ENCODE data around the gene CHD6. TPM values are rescaled to one million over a fixed set of nuclear protein-coding genes. Genes with fewer than 3 reads are reported as not detected.
"Not testable (repeated sequence)": the region's sequence is repeated elsewhere in the genome, so short reads cannot be mapped to it uniquely, and the experiment has no call there.

The CHD6 gene
- total RNA-seq, 1 experiment from 2014 or later = 14.2 TPM

DNA sequence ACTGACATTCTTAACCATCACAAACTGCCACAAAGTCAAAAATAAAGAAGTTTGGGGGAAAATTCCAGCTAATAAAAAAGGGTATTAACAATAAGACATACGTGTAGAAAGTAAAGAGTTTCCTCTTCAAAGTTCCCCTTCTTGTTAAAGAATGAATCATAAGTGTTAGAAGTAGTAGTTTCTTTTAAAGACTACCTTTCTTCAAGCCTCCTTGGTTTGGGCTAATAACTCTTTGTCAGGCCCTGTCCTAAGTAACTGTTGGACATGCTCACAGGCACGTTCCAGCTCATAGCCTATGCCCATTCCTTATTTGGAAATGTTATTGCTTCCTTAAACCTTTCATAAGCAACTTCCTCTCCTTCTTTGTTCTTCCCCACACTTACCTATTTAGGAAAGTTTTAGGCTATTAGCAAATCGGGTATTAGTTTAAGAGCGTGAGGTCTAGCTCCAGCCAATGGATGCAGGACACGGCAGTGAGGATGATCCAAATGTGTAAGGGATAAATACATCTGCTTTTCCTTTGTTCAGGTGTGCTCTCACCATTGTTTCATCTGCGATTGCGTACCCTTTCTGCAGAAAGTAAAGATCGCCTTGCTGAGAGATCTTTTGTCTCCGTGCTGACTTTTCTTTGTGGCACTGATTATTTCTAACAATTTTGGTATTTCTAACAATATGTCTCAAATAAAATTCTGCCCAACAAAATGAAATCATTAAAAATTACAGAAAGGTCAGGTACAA is 64.9 kb downstream of the CHD6 start:
- DNase-seq (ENCODE audit: low spot score) = no peak
- in situ Hi-C loops (cut with HindIII; ENCODE audit: low sequenced_read_pairs) = no loop called here

DNA sequence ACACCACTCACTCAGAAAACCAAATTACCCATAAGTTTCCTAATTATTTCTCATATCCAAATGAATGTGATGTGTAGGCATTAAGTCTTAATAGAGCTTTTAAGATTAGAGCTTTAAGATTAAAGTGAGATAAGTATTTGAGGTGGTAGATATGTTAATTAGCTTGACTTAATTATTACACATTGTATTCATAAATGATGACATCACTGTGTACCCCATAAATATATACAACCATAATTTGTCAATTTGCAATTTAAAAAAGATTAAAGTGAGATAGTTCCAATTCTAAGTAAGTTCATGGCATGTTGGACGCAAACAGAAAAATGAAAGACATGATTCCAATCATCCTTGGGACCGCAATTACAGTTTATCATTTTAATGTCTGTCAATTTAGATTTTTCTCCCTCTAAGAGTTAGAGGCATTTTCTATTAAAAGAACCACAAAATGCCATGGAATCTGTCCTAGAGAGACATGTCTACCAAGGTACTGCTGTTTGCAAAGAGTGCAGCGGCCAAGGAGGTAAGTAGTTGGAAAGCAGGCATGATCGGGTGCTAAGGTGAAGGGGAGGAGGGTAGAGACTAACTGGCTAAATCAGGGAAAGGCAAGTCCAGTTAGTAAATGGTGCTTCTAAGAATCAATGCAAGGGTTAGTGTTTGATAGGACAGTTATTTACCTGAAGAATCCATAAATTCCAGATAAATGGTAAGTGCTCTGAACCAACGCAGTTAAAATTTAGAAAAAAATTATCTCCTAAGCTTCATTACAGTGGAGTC is 65.7 kb downstream of the CHD6 start:
- no peak for DNase-seq (ENCODE audit: low spot score)
- in situ Hi-C loops (cut with HindIII; ENCODE audit: low sequenced_read_pairs) = no loop called here

DNA sequence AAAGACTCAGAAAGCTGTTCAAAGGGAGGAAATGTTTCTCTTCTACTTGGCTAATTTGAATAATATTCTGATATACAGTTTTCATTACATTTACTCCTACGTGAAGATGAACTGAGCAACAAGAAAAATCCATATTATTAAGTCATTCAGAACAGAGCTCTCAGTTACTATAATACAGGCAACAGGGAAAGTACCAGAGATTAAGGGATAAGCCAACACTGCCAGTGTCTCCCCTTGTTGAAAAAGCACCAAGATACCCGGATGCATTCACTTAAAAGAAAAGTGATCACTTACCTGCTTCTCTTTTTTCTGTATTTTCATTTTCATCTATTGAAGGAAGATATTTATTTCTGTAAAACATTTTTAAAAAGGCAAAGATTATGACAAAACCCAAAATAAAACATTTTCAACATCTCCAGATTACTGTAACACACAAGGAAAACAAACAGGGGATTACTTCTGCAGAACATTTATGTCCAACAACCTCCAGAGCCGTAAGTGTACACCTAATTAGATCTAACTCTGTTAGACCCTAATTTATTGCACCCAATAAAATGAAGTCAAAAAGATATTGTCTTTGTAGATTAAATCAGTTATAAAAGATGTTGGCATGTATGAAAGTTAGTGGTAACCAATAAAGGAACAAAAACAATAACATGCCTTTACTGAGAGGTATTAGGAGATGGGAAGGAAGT is 67.0 kb downstream of the CHD6 start:
- in situ Hi-C loops (cut with HindIII; ENCODE audit: low sequenced_read_pairs) = no loop called here
- DNase-seq (ENCODE audit: low spot score) = no peak

DNA sequence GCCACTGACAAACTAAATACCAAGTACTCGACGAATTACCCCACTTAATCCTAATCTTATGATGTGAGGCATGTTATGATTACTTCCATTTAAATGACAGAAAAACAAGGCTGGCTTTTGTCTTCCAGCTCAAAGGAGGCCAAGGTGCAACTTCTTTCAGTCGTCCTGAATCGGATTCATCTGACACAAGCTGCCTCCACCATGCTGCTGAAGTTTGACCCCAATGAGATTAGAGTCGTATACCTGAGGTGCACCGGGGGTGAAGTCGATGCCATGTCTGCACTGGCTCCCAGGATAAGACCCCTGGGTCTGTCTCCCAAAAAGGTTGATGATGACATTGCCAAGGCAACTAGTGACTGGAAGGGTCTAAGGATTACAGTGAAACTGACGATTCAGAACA is 71.0 kb downstream of the CHD6 start:
- in situ Hi-C loops (cut with HindIII; ENCODE audit: low sequenced_read_pairs) = no loop called here
- DNase-seq (ENCODE audit: low spot score) = no peak

DNA sequence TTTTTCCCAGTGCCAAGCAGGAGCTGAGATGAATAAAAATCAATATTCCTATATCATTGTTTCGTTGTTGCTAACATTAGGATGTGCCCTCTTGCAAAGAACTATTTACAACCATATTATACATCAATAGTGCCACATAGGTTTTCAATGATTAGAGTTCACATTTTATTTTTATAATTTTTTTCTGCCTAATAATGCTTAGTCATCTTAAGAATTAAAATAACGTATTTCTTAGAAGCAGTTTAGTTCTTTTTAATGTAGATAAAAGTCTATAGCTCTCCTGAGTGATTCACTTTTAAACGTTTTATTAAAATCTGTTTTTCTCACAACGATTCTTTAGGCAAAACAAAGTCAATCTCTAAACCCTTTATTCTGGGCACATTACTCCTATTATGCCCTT is 71.6 kb downstream of the CHD6 start:
- no peak for DNase-seq (ENCODE audit: low spot score)
- in situ Hi-C loops (cut with HindIII; ENCODE audit: low sequenced_read_pairs) = no loop called here

DNA sequence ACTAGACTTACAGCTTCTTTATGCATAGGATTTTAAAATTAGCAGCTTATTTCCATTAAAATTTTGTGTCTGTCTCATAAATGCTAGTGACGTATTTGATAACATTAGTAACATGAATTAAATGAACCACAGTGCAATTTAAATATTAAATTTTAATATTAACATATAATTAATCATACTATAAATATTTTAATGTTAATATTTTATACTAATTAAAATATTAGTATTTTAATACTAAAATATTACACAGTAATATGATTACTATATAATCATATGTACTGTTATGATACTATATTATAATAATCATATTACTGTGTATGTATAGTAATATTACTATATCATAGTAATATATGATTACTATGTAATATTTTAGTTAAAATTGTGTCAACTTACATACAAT is 73.7 kb downstream of the CHD6 start:
- DNase-seq (ENCODE audit: low spot score) = no peak
- in situ Hi-C loops (cut with HindIII; ENCODE audit: low sequenced_read_pairs) = no loop called here

DNA sequence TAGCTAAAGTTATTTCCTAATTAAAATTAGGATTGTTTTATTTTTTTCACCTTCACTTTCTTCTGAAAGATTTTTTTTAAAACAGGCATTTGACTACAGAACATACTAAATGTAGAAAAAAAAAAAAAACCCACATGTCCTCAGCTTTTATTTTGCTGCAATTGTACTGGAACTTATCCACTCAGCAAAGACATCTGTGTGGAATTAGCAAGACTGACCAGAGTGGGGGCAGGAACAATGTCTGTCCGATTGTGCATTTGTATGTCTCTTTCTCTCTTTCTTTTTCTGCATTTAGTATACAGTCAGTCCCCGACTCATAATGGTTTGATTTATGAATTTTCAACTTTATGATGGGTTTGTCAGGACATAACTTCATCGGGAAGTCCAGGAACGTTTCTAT is 77.3 kb downstream of the CHD6 start:
- DNase-seq (ENCODE audit: low spot score) = no peak
- in situ Hi-C loops (cut with HindIII; ENCODE audit: low sequenced_read_pairs) = no loop called here

DNA sequence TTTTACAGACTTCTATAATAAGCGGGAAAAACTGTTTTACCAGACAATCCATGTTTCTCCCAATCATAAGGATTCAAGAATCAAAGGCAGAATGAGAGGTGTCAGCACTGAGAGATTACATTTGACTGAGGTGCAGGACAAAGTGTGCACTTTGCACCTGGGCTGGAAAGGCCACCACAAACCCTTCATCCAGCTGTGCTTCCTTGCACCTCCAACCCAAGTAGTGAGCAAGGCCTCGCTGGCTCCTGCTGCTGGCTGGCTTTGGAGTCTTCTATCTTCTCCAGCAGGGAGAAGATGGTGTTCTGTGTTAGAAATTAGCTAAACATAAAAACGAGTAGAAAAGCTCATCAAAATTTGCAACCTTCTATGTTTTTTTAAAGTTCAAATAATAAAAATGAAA is 77.7 kb downstream of the CHD6 start:
- in situ Hi-C loops (cut with HindIII; ENCODE audit: low sequenced_read_pairs) = no loop called here
- no peak for DNase-seq (ENCODE audit: low spot score)

DNA sequence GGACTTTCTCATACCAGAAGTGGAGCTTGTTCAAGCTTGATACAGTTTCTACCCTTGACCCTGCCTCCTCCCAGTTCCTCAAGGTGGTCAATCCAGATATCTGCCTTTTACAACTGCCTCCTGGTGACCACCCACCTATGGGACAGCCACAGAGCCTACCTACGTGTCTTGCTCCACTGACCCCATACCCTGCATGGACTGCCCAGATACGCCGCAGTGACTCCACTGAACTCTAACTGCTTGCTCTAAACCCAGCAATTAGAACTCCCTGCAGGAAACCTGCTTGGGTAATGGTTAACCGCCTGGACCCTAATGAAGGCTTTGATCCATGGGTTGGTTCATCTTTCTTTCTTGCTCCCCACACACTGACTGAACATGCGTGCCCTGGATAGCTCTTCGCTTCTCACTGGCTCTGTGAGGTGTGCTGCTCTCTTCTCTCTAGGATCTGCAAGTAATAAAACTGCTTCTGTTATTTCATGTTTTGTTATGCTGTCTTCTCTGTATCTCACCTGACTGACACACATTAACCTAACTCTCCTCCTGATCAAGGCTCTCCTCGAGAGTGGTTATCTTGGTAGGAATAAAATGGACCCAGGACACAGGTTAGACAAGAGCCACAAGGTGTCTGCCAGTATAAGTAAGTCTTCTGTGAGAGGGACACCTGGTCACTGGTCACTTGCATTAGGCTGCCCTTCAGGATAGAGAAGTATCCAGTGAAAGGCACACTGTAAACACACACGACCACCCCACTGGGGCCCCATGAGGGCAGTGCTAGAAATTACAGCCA is 79.2 kb downstream of the CHD6 start:
- DNase-seq (ENCODE audit: low spot score) = no peak
- in situ Hi-C loops (cut with HindIII; ENCODE audit: low sequenced_read_pairs) = no loop called here

DNA sequence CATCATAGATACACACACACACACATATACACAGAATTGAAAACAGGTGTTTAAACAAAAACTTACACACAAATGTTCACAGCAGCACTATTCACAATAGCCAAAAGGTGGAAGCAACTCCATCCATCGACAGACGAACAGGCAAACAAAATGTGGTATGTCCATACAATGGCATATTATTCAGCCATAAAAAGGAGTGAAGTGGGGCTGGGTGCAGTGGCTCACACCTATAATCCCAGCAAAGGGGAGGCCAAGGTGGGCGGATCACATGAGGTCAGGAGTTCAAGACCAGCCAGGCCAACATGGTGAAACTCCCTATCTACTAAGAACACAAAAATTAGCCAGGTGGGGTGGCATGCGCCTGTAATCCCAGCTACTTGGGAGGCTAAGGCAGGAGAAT is 80.3 kb downstream of the CHD6 start:
- in situ Hi-C loops (cut with HindIII; ENCODE audit: low sequenced_read_pairs) = no loop called here
- DNase-seq (ENCODE audit: low spot score) = no peak

DNA sequence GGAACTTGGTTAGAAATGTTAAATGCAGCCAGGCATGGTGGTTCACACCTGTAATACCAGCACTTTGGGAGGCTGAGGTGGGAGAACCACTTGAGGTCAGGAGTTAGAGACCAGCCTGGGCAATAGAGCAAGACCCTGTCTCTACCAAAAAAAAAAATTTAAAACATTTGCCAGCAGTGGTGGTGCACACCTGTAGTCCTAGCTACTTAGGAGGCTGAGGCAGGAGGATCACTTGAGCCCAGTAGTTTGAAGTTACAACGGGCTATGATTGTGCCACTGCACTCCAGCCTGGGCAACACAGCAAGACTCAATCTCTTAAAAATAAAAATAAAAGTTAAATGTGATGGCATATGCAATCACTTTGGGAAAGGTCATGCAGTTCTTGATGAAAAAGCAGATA is 82.6 kb downstream of the CHD6 start:
- in situ Hi-C loops (cut with HindIII; ENCODE audit: low sequenced_read_pairs); DNase-seq (ENCODE audit: low spot score): not testable (repeated sequence)

DNA sequence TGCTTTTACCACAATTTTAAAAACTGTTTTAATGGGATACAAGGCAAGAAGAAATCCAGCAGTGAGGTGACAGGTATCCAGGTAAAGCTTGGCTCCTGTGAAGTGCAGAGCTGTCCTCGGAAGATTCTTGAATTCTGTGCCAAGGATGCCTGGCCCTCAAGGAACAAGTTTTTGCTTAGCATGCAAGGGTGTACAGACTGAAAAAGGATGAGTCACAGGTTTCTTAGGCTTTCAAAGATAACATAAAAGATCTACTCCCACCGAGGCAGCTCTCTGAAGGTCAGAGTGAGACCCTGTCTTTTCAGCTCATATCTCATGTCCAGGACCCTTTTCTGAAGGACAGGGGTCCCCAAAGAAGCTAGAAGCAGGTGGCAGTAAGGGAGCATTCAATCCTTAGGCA is 83.3 kb downstream of the CHD6 start:
- DNase-seq (ENCODE audit: low spot score) = no peak
- in situ Hi-C loops (cut with HindIII; ENCODE audit: low sequenced_read_pairs) = no loop called here

DNA sequence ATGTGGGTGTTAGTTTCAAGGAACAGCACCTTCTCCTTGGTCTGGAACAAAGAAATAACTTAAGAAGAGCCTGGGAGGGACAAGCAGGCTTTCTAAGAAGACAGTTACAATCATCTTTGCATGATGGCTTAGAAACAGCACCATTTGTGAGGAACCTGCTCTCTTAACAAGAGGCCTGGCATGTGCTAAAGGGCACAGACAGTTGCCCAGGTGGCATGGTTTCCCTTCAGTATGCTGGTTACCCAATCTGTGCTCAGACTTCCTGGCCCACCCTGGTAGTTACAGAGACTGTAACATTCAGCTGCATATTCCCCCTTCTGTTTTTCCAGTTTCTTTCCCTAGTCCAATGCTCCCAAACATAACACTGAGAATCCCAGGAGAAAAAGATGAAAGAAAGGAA is 84.0 kb downstream of the CHD6 start:
- peak; percentile 62 for DNase-seq (ENCODE audit: low spot score)
- in situ Hi-C loops (cut with HindIII; ENCODE audit: low sequenced_read_pairs) = no loop called here

DNA sequence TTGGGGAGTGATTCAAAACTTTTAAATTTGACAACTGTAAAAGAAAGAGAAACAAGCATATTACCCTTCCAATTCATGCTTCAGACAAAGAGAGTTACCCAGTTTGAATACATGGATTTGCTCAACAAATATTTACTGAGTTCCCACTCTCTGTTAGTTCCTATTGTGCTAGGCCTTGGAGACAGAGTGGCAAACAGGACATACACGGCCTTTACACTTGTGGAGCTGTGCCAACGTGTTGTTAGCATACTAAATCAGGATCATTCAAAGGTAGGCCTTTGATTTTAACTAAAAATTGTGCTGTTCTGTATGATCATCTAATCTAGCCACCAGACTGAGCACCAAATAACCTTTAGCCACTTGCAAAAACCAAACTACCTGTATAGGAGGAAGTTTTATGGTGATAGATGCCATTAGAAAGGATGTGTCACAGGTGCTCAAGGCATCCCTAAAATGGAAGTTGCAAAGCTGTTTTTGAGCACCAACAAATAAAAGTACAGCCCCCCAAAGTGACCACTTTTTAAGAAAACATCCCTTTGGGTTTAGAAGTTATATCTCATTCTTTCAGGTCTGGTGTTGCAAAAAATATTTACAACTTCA is 84.5 kb downstream of the CHD6 start:
- peak; percentile 30 for DNase-seq (ENCODE audit: low spot score)
- in situ Hi-C loops (cut with HindIII; ENCODE audit: low sequenced_read_pairs) = no loop called here

DNA sequence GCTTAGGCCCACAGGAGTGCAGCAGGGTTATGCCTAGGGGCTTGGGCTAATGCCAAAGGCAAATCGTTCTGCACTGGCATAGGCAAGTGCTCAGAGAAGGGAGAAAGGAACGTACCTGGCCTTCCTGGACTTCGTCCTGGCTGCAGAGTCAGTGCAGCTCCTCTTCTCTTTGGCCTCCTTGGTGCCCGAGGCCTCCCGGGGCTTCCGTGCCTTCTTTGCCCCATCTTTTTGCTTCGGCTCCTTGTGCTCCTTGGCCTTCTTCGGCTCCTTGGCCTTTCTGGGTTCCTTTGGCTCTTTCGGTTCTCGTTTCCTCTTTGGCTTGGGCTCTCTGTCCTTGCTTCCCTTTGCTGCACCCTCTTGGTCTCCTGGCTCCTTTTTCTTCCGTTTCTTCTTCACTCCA is 85.2 kb downstream of the CHD6 start:
- DNase-seq (ENCODE audit: low spot score) = no peak
- in situ Hi-C loops (cut with HindIII; ENCODE audit: low sequenced_read_pairs) = no loop called here

DNA sequence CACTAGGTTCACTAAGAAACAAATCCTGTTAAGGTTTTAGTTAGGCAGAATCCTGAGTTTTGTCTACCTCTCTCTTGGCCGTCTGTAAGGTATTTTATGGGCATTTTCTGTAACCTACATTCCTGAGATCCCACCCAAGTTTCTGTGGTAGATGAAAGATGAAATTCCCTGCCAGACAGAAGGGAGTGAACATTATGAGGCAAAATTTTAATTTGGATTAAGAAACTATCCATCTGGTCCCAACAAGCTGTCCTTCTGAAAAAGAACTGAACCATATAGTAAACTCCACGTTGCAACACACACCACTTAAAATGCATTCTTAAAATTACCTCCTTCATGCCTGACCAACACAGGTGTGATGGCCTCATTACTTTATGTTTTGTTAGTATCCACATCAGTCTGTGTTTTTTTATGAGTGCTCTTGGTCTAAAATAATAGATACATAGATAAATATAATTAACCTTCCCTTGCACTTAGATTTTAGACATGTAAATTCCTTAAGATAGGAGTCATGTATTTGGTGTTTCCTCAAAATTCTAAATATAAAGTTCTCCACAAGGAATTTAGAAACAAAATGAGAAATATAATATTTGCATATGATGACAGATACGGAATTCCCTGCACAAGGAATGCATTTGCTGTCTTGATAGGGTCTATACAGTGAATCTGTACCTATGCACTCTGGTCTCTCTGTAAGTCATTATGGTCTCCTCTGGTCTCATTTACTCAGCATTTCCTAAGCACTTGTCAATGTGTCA is 86.5 kb downstream of the CHD6 start:
- peak; percentile 52 for DNase-seq (ENCODE audit: low spot score)
- in situ Hi-C loops (cut with HindIII; ENCODE audit: low sequenced_read_pairs) = no loop called here

DNA sequence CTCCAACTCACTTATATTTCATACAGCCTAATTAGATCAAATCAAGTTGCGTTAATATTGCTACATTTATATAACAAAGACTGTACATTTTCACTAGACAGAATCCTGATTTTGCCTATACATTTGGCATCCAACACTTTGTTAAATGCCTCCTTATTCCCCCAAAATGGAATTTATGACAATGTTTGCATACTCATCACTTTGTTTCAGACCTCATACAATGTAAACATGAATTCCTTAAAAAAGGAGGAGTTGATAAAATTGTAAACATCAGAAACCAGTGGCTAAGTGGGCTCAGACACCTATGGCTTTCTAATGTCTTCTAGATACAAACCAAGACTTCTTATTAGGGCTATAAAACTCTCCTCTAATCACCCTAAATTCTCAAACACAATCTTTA is 87.3 kb downstream of the CHD6 start:
- DNase-seq (ENCODE audit: low spot score) = no peak
- in situ Hi-C loops (cut with HindIII; ENCODE audit: low sequenced_read_pairs) = no loop called here

DNA sequence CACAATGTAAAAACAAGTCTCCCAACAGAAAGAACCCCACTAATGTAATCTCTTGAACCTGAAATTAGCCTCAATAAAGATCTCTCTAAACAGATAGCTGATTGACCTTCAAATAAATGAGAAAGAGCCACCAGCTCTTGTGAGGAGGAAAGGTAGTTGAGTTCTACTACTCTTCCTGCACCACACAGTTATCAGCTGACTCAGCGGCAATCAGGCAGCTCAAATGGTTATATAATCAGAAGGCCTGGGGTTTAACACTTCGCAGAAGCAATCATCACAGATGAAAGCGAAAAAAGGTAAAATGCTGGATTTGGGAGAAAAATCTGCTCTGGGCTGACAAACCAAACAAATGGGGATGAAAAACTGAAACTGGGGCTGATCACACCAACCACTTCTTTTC is 91.8 kb downstream of the CHD6 start:
- in situ Hi-C loops (cut with HindIII; ENCODE audit: low sequenced_read_pairs) = no loop called here
- peak; percentile 84 for DNase-seq (ENCODE audit: low spot score)
